Measurements from ENCODE around the gene CHST3.
"Not testable (repeated sequence)": the region's sequence is repeated elsewhere in the genome, so short reads cannot be mapped to it uniquely, and the experiment has no call there.

Gene CHST3

GRCh38 chr10:72027498-72027897 is 63.3 kb downstream of the CHST3 start:
- DNase-seq (ENCODE audit: low read depth), result no peak
- TF ChIP-seq CTCF (IDR thresholded peaks at IDR 0.05; ENCODE audit: insufficient read depth, low read depth, low read length, missing control alignments), result no peak
- H3K4me3 ChIP-seq (ENCODE audit: low read length), result no peak overlapping the region

GRCh38 chr10:72029414-72029813 is 65.2 kb downstream of the CHST3 start:
- no peak for TF ChIP-seq CTCF (IDR thresholded peaks at IDR 0.05; ENCODE audit: insufficient read depth, low read depth, low read length, missing control alignments)
- H3K4me3 ChIP-seq (ENCODE audit: low read length), result no peak overlapping the region
- DNase-seq (ENCODE audit: low read depth), result no peak

GRCh38 chr10:72030762-72031543 is 66.8 kb downstream of the CHST3 start:
- H3K4me3 ChIP-seq (ENCODE audit: low read length), result no peak overlapping the region
- no peak for DNase-seq (ENCODE audit: low read depth)
- no peak for TF ChIP-seq CTCF (IDR thresholded peaks at IDR 0.05; ENCODE audit: insufficient read depth, low read depth, low read length, missing control alignments)

GRCh38 chr10:72031706-72032105 is 67.5 kb downstream of the CHST3 start:
- no peak for DNase-seq (ENCODE audit: low read depth)
- H3K4me3 ChIP-seq (ENCODE audit: low read length), result no peak overlapping the region
- TF ChIP-seq CTCF (IDR thresholded peaks at IDR 0.05; ENCODE audit: insufficient read depth, low read depth, low read length, missing control alignments), result no peak

- H3K4me3 ChIP-seq (ENCODE audit: low read length); DNase-seq (ENCODE audit: low read depth): not testable (repeated sequence)
These were observed 68.4 kb downstream of the CHST3 start for GRCh38 chr10:72032409-72033162.

GRCh38 chr10:72034040-72034499 is 69.9 kb downstream of the CHST3 start:
- no peak overlapping the region for H3K4me3 ChIP-seq (ENCODE audit: low read length)
- no peak for DNase-seq (ENCODE audit: low read depth)
- TF ChIP-seq CTCF (IDR thresholded peaks at IDR 0.05; ENCODE audit: insufficient read depth, low read depth, low read length, missing control alignments), result no peak

- DNase-seq (ENCODE audit: low read depth), result no peak
- no peak overlapping the region for H3K4me3 ChIP-seq (ENCODE audit: low read length)
- TF ChIP-seq CTCF (IDR thresholded peaks at IDR 0.05; ENCODE audit: insufficient read depth, low read depth, low read length, missing control alignments), result no peak
These were observed 70.6 kb downstream of the CHST3 start for GRCh38 chr10:72034761-72035160.

Measured in epithelial cell of esophagus (primary cell).